IPS-15b (cell line): ENCODE measurements around the gene SOCS3.

Source experiments
- H3K27me3 ChIP-seq: one replicate; pipeline ENCODE4 v1.6.1; 2013; ENCODE audit warnings: low read length; ENCODE audit not compliant: control insufficient read depth, insufficient read depth
- H3K36me3 ChIP-seq: one replicate; pipeline ENCODE4 v1.6.1; 2013; ENCODE audit warnings: low read length; ENCODE audit not compliant: control insufficient read depth, insufficient read depth
- H3K4me1 ChIP-seq: one replicate; pipeline ENCODE4 v1.6.1; 2013; ENCODE audit warnings: mild to moderate bottlenecking, low read length; ENCODE audit not compliant: control insufficient read depth, insufficient read depth
- H3K4me3 ChIP-seq: one replicate; pipeline ENCODE4 v1.5.1; 2013; ENCODE audit warnings: low read depth, low read length
- H3K9ac ChIP-seq: one replicate; pipeline ENCODE4 v1.6.1; 2013; ENCODE audit warnings: low read depth, mild to moderate bottlenecking, low read length
- H3K9me3 ChIP-seq: one replicate; pipeline ENCODE4 v1.6.1; 2013; ENCODE audit warnings: mild to moderate bottlenecking, low read length; ENCODE audit not compliant: control insufficient read depth, insufficient read depth

Gene SOCS3

GRCh38 chr17:78359997-78360370 is at the start of gene SOCS3:
Gene SOCS3, minus strand, starts transcription at chr17:78360077. Its CDS starts 982 bp downstream, at chr17:78359095.
- Histone ChIP-seq H3K36me3 (no peaks in the 10 kb centered on the region), H3K9ac (no peak within 1 kb of the TSS), H3K27me3 (peaks cover 42% of the 10 kb centered on the region), H3K4me1 (peaks cover 19% of the 10 kb centered on the region), H3K4me3 (peak within 1 kb of the TSS; percentile 65), H3K9me3 (no peaks in the 10 kb centered on the region)

- H3K9me3 ChIP-seq: no peaks in the 10 kb centered on the region
- H3K4me3 ChIP-seq: no peak overlapping the region
- no peaks in the 10 kb centered on the region for H3K27me3 ChIP-seq
- peaks cover 2% of the 10 kb centered on the region for H3K4me1 ChIP-seq
- no peak overlapping the region for H3K9ac ChIP-seq
- H3K36me3 ChIP-seq: peaks cover 36% of the 10 kb centered on the region
Observed at GRCh38 chr17:78409191-78409928, 49.5 kb upstream of the SOCS3 start.

DNA sequence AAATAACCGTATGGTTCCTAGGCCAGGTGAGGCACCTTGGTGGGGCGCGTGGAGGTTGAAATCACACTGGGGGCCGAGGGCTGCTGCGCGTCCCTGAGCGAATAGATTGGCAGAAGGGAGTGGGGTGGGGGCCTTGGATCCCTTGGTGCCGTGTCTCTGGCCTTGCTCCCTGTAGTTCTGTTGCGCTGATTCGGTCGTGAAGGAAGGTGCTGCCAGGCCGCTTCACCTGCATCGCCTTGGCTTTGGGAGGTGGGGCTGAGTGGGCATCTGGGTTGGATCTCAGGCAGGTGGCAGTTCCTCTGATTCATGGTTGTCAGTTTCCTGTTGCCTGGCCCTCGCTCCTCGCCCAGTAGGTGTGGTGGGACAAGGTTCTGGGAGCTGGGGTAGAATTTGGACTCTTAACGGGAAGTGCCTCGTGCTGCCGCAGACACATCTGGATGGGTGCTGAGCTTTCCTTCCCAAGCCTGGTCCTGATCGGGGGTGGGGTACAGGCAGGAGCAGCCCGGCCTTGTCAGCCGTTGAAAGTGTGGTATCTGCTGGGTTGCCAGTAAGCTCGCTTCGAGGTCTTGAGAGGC is 48.7 kb upstream of the SOCS3 start:
- H3K27me3 ChIP-seq: no peaks in the 10 kb centered on the region
- H3K4me3 ChIP-seq: no peak overlapping the region
- H3K36me3 ChIP-seq: peaks cover 37% of the 10 kb centered on the region
- H3K4me1 ChIP-seq: peaks cover 2% of the 10 kb centered on the region
- H3K9ac ChIP-seq: no peak overlapping the region
- no peaks in the 10 kb centered on the region for H3K9me3 ChIP-seq

GRCh38 chr17:78407387-78408000 is 47.6 kb upstream of the SOCS3 start:
- H3K9me3 ChIP-seq: no peaks in the 10 kb centered on the region
- H3K9ac ChIP-seq: peak overlapping the region; percentile 26
- peaks cover 2% of the 10 kb centered on the region for H3K4me1 ChIP-seq
- peaks cover 44% of the 10 kb centered on the region for H3K36me3 ChIP-seq
- H3K27me3 ChIP-seq: no peaks in the 10 kb centered on the region
- H3K4me3 ChIP-seq: no peak overlapping the region

GRCh38 chr17:78406920-78407319 is 47.0 kb upstream of the SOCS3 start:
- Histone ChIP-seq H3K4me1 (peaks cover 2% of the 10 kb centered on the region), H3K9me3 (no peaks in the 10 kb centered on the region), H3K4me3 (no peak overlapping the region), H3K27me3 (no peaks in the 10 kb centered on the region), H3K9ac (no peak overlapping the region), H3K36me3 (peaks cover 44% of the 10 kb centered on the region)

DNA sequence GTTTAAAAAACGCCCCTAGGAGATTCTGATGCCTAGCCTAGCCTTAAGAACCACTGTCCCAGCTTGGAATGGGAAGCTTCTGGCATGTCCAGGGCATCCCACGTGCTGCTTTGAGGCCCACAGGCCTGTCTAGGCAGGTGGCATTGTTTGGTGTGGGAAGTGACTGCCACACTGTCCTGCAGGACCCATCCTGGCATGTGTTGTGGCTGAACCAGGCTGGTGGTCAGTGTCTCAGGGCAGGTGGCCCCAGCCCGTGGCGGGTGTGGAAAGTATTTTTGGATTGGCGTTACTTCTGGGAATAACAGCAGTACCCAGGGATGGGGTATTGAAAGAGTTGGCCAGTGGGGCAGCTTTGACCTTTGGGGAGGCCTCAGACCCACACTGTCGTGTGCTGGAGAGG is 46.5 kb upstream of the SOCS3 start:
- Histone ChIP-seq H3K4me1 (peaks cover 2% of the 10 kb centered on the region), H3K4me3 (no peak overlapping the region), H3K27me3 (no peaks in the 10 kb centered on the region), H3K9me3 (no peaks in the 10 kb centered on the region), H3K36me3 (peaks cover 47% of the 10 kb centered on the region), H3K9ac (no peak overlapping the region)

GRCh38 chr17:78403822-78404221 is 43.9 kb upstream of the SOCS3 start:
- H3K9ac ChIP-seq: no peak overlapping the region
- H3K36me3 ChIP-seq: peaks cover 65% of the 10 kb centered on the region
- no peaks in the 10 kb centered on the region for H3K9me3 ChIP-seq

DNA sequence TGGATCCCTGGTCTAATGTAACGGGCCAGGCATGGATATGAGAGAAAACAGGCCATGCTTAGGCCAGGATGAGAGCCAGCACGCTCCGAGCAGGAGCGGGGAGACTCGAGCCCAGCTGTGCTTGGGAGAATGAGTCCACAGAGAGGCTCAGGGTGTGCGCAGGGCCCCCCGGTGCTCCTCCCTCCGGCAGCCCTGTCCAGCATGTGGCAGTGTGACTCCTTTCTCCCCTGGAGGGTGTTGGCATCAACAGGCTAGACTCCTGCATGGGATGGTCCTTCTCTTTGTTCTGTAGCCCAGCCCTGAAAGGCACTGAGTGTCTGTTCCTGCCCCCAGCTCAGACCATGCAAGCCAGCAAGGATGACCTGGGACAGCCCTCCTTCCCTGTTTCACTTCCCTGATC is 42.0 kb upstream of the SOCS3 start:
- Histone ChIP-seq H3K36me3 (peaks cover 77% of the 10 kb centered on the region), H3K4me3 (no peak overlapping the region), H3K27me3 (no peaks in the 10 kb centered on the region), H3K9me3 (no peaks in the 10 kb centered on the region), H3K4me1 (no peaks in the 10 kb centered on the region), H3K9ac (no peak overlapping the region)

More at GRCh38 chr17:78403822-78404221, 43.9 kb upstream of the SOCS3 start:
- Histone ChIP-seq H3K27me3 (no peaks in the 10 kb centered on the region), H3K4me1 (peaks cover 2% of the 10 kb centered on the region), H3K4me3 (no peak overlapping the region)

DNA sequence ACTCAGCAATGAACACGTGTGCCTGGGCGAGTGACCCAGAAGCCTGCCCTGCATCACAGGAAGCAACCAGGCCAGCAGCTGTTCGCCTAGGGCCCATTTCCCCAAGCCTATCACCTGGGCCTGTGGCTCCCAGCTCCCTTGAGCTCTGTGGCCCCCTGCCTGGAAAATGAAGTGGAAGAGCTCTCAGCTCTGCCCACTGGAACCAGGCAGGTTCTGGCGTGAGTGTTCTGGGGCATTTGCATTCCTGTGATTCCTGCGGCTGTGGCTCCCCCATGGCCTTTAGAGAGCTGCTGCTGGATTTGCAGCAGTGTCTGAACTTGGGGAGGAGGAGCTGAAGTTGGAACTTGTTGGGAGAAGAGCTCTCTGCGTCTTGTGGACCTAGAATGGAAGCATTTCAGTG is 41.4 kb upstream of the SOCS3 start:
- H3K36me3 ChIP-seq: peaks cover 80% of the 10 kb centered on the region
- H3K27me3 ChIP-seq: no peaks in the 10 kb centered on the region
- H3K9me3 ChIP-seq: no peaks in the 10 kb centered on the region
- no peaks in the 10 kb centered on the region for H3K4me1 ChIP-seq
- H3K9ac ChIP-seq: no peak overlapping the region
- no peak overlapping the region for H3K4me3 ChIP-seq

DNA sequence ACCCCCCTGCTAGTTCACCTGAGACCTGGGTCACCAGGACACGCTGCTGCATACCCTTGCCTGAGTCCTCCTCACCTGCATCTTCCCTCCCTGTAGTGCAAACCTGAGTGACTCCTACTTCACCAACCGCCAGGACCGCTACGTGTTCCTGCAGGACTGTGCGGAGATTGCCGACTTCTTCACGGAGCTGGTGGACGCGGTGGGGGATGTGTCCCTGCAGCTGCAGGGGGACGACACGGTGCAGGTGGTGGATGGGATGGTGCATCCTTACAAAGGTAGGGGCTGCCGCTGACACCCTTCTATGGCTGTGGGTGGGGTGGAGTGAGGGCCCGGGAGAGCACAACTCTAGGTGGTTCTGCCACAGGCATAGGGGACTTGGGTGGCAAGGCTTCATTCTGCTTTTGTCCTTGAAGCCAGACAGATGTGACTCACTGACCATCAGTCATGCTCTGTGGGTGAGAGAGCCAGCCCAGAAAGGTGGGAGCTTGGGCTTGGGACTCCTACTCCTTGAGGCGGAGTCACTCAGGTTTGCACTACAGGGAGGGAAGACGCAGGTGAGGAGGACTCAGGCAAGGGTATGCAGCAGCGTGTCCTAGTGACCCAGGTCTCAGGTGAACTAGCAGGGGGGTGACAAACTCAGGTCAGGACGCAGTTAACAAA is 40.8 kb upstream of the SOCS3 start:
- no peak overlapping the region for H3K4me3 ChIP-seq
- no peaks in the 10 kb centered on the region for H3K9me3 ChIP-seq
- peaks cover 79% of the 10 kb centered on the region for H3K36me3 ChIP-seq
- H3K27me3 ChIP-seq: no peaks in the 10 kb centered on the region
- H3K4me1 ChIP-seq: no peaks in the 10 kb centered on the region
- H3K9ac ChIP-seq: no peak overlapping the region

DNA sequence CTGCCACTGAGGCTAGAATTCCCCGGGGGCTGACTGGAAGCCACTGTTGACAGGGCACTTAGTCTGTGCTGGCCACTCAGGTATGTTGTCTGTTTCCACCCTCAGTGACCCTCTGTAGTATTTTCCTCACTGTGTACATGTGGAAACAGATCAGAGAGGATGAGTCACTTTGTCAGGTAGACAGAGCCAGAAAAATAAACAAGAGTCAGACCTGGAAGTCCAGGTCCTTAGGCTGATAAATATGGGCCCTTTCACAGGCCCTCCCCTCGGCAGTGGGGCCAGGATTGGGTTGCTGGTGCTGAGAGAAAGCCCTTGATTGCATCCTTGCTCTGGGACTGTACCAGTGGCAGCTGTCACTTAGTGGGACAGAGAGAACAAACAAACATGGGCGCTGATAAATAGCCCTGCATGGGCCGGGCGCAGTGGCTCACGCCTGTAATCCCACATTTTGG is 39.8 kb upstream of the SOCS3 start:
- Histone ChIP-seq H3K36me3 (peaks cover 69% of the 10 kb centered on the region), H3K4me3 (no peak overlapping the region), H3K4me1 (no peaks in the 10 kb centered on the region), H3K9me3 (no peaks in the 10 kb centered on the region), H3K27me3 (no peaks in the 10 kb centered on the region), H3K9ac (no peak overlapping the region)
